WTC11 (cell line): ENCODE results near the gene TINAG. TPM values are rescaled to one million over a fixed set of nuclear protein-coding genes. Genes with fewer than 3 reads are reported as not detected.

ENCODE experiments used
- ATAC-seq: fragments of 200-7000 bp; cut with Tn5 transposase; 2 replicates; pipeline ENCODE4 v1.10.0; 2021; ENCODE audit warnings: mild to moderate bottlenecking, moderate library complexity
- CTCF ChIA-PET: fragments of 300-600 bp; sonication (Branson Sonifier 250); formaldehyde crosslinking; loops from one replicate; lab custom pipeline; 2021; ENCODE audit warnings: antibody characterized with exemption; lab: Charles Lee
- POLR2A ChIA-PET: fragments of 350-600 bp; sonication (Branson Sonifier 250); formaldehyde crosslinking; loops from one replicate; lab custom pipeline; 2021; ENCODE audit warnings: antibody characterized with exemption; lab: Charles Lee
- DNase-seq: peaks from one replicate; pipeline ENCODE4 v3.0.0; 2021; ENCODE audit warnings: low spot score
- H3K27ac Mint-ChIP-seq: 2 replicates; pipeline ENCODE4 v1.8.0; 2021; ENCODE audit warnings: mixed read lengths
- H3K27me3 Mint-ChIP-seq: 2 replicates; pipeline ENCODE4 v1.8.0; 2021; ENCODE audit warnings: low read depth, mild to moderate bottlenecking, moderate library complexity, mixed read lengths
- H3K36me3 Mint-ChIP-seq: 2 replicates; pipeline ENCODE4 v1.8.0; 2021; ENCODE audit warnings: mixed read lengths
- H3K4me1 Mint-ChIP-seq: 2 replicates; pipeline ENCODE4 v1.8.0; 2022; ENCODE audit warnings: mixed read lengths
- H3K4me3 Mint-ChIP-seq: 2 replicates; pipeline ENCODE4 v1.8.0; 2021; ENCODE audit warnings: mild to moderate bottlenecking, moderate library complexity, mixed read lengths
- H3K9me3 Mint-ChIP-seq: 2 replicates; pipeline ENCODE4 v1.8.0; 2021; ENCODE audit warnings: mixed read lengths
- ATF6 ChIP-seq: sonication (generic); formaldehyde crosslinking; IDR thresholded peaks from 2 replicates; pipeline ENCODE4 v1.8.1; 2023; ENCODE audit warnings: mild to moderate bottlenecking, missing genetic modification reagents
- CDX4 ChIP-seq: fragments of 250-450 bp; sonication (Bioruptor Pico); IDR thresholded peaks from 2 replicates; pipeline ENCODE4 v1.9.0; 2021; ENCODE audit warnings: moderate library complexity, mild to moderate bottlenecking, inconsistent platforms, borderline replicate concordance
- E2F1 ChIP-seq: sonication (generic); formaldehyde crosslinking; IDR thresholded peaks from 2 replicates; pipeline ENCODE4 v1.8.0; 2022; ENCODE audit warnings: mild to moderate bottlenecking, missing genetic modification reagents
- EMX1 ChIP-seq: fragments of 250-450 bp; sonication (Bioruptor Pico); IDR thresholded peaks from 2 replicates; pipeline ENCODE4 v1.8.0; 2021; ENCODE audit warnings: mild to moderate bottlenecking
- FOXJ3 ChIP-seq: sonication (generic); formaldehyde crosslinking; IDR thresholded peaks from 2 replicates; pipeline ENCODE4 v1.9.0; 2021; ENCODE audit warnings: missing genetic modification reagents, mild to moderate bottlenecking, borderline replicate concordance
- FOXK1 ChIP-seq: sonication (generic); formaldehyde crosslinking; IDR thresholded peaks from 2 replicates; pipeline ENCODE4 v1.8.0; 2022; ENCODE audit warnings: mild to moderate bottlenecking, moderate library complexity, missing genetic modification reagents
- FOXP4 ChIP-seq: sonication (generic); formaldehyde crosslinking; IDR thresholded peaks from 2 replicates; pipeline ENCODE4 v1.8.0; 2022; ENCODE audit warnings: mild to moderate bottlenecking, missing genetic modification reagents
- GABPB1 ChIP-seq: sonication (generic); formaldehyde crosslinking; IDR thresholded peaks from 2 replicates; pipeline ENCODE4 v1.8.1; 2023; ENCODE audit warnings: mild to moderate bottlenecking, missing genetic modification reagents
- JUN ChIP-seq: sonication (generic); formaldehyde crosslinking; IDR thresholded peaks from 2 replicates; pipeline ENCODE4 v1.8.0; 2023; ENCODE audit warnings: mild to moderate bottlenecking, missing genetic modification reagents
- MAX ChIP-seq: sonication (generic); formaldehyde crosslinking; IDR thresholded peaks from 2 replicates; pipeline ENCODE4 v1.8.0; 2022; ENCODE audit warnings: mild to moderate bottlenecking, missing genetic modification reagents
- MYBL2 ChIP-seq: sonication (generic); formaldehyde crosslinking; IDR thresholded peaks from 2 replicates; pipeline ENCODE4 v1.8.1; 2023; ENCODE audit warnings: mild to moderate bottlenecking, moderate library complexity, missing genetic modification reagents
- NFATC4 ChIP-seq: fragments of 250-450 bp; sonication (Bioruptor Pico); IDR thresholded peaks from 2 replicates; pipeline ENCODE4 v1.9.0; 2021; ENCODE audit warnings: mild to moderate bottlenecking
- NFE2L1 ChIP-seq: sonication (generic); formaldehyde crosslinking; IDR thresholded peaks from 2 replicates; pipeline ENCODE4 v1.8.1; 2023; ENCODE audit warnings: missing genetic modification reagents
- NFYB ChIP-seq: sonication (generic); formaldehyde crosslinking; conservative IDR thresholded peaks from 2 replicates; pipeline ENCODE4 v1.8.0; 2022; ENCODE audit warnings: low read depth, missing genetic modification reagents
- PREB ChIP-seq: sonication (generic); formaldehyde crosslinking; IDR thresholded peaks from 2 replicates; pipeline ENCODE4 v1.8.1; 2022; ENCODE audit warnings: mild to moderate bottlenecking, missing genetic modification reagents, moderate library complexity, borderline replicate concordance
- TP53 ChIP-seq: sonication (generic); formaldehyde crosslinking; IDR thresholded peaks from 2 replicates; pipeline ENCODE4 v1.8.1; 2023; ENCODE audit warnings: mild to moderate bottlenecking, missing genetic modification reagents
- USF1 ChIP-seq: sonication (generic); formaldehyde crosslinking; IDR thresholded peaks from 2 replicates; pipeline ENCODE4 v1.8.0; 2022; ENCODE audit warnings: mild to moderate bottlenecking, missing genetic modification reagents
- ZNF219 ChIP-seq: sonication (generic); formaldehyde crosslinking; IDR thresholded peaks from 2 replicates; pipeline ENCODE4 v1.8.0; 2023; ENCODE audit warnings: missing genetic modification reagents, mild to moderate bottlenecking, borderline replicate concordance
- ZNF281 ChIP-seq: sonication (generic); formaldehyde crosslinking; IDR thresholded peaks from 2 replicates; pipeline ENCODE4 v1.8.0; 2023; ENCODE audit warnings: mild to moderate bottlenecking, missing genetic modification reagents
- ZNF396 ChIP-seq: fragments of 250-450 bp; sonication (Bioruptor Pico); IDR thresholded peaks from 2 replicates; pipeline ENCODE4 v1.8.0; 2021; ENCODE audit warnings: mild to moderate bottlenecking, moderate library complexity, borderline replicate concordance
- total RNA-seq: library from RNA; stranded (reverse); gene quantifications from 3 replicates; pipeline ENCODE4 v1.2.3, GENCODE V29; 2021

The TINAG gene
- total RNA-seq, 1 experiment from 2014 or later: not detected

- no peaks in the 10 kb centered on the region for H3K4me1 Mint-ChIP-seq
- DNase-seq (no peak), ATAC-seq (no peak)
- ChIA-PET CTCF (no interaction called here), POLR2A (no interaction called here)
- no peaks in the 10 kb centered on the region for H3K27me3 Mint-ChIP-seq
- no peak overlapping the region for H3K4me3 Mint-ChIP-seq
- no peaks in the 10 kb centered on the region for H3K9me3 Mint-ChIP-seq
- no peak overlapping the region for H3K27ac Mint-ChIP-seq
- TF ChIP-seq ATF6 (CRISPR knock-in tag) (no peak), MAX (no peak), ZNF281 (CRISPR knock-in tag) (no peak), FOXP4 (CRISPR knock-in tag) (no peak), NFYB (CRISPR knock-in tag) (no peak), ZNF396 (no peak), GABPB1 (CRISPR knock-in tag) (no peak), CDX4 (no peak)
- H3K36me3 Mint-ChIP-seq: no peaks in the 10 kb centered on the region
Observed at GRCh38 chr6:54353975-54354374, 45.7 kb downstream of the TINAG start.

- ATAC-seq (no peak), DNase-seq (no peak)
- H3K4me1 Mint-ChIP-seq: no peaks in the 10 kb centered on the region
- no peaks in the 10 kb centered on the region for H3K36me3 Mint-ChIP-seq
- H3K27me3 Mint-ChIP-seq: no peaks in the 10 kb centered on the region
- ChIA-PET POLR2A (no interaction called here), CTCF (no interaction called here)
- no peak overlapping the region for H3K27ac Mint-ChIP-seq
- no peaks in the 10 kb centered on the region for H3K9me3 Mint-ChIP-seq
- H3K4me3 Mint-ChIP-seq: no peak overlapping the region
- TF ChIP-seq NFATC4 (CRISPR knock-in tag): no peak
- no peak for TF ChIP-seq TP53 (CRISPR knock-in tag)
- no peak for TF ChIP-seq ZNF219 (CRISPR knock-in tag)
- no peak for TF ChIP-seq PREB (CRISPR knock-in tag)
- no peak for TF ChIP-seq USF1
- TF ChIP-seq MYBL2 (CRISPR knock-in tag): no peak
- TF ChIP-seq EMX1: no peak
- TF ChIP-seq NFYB (CRISPR knock-in tag): no peak
- TF ChIP-seq E2F1: no peak
- no peak for TF ChIP-seq JUN (CRISPR knock-in tag)
- no peak for TF ChIP-seq NFE2L1 (CRISPR knock-in tag)
- no peak for TF ChIP-seq FOXJ3 (CRISPR knock-in tag)
- TF ChIP-seq ZNF396: no peak
- no peak for TF ChIP-seq FOXK1 (CRISPR knock-in tag)
- TF ChIP-seq FOXP4 (CRISPR knock-in tag): no peak
Observed at GRCh38 chr6:54354608-54355007, 46.4 kb downstream of the TINAG start.
